SK-N-MC (cell line): ENCODE results near the gene TMPRSS9.

Experiments used
- EZH2 ChIP-seq: fragments of 200-600 bp; sonication (generic); IDR thresholded peaks from one replicate; pipeline ENCODE4 v1.6.1; 2017; ENCODE audit warnings: antibody characterized with exemption
- FOXP2 ChIP-seq: optimal IDR thresholded peaks from 2 replicates; pipeline ENCODE3; 2011; ENCODE audit warnings: mild to moderate bottlenecking, moderate library complexity; ENCODE audit not compliant: insufficient read depth; ENCODE audit errors: extremely low read length, control extremely low read depth
- POLR2AphosphoS5 ChIP-seq: IDR thresholded peaks from 2 replicates; pipeline ENCODE4 v1.6.1; 2012; ENCODE audit warnings: mild to moderate bottlenecking, low read depth, low read length, borderline replicate concordance

- TF ChIP-seq EZH2 (no peak), POLR2AphosphoS5 (peak; percentile 47; the same call in 1 of the 2 replicates), FOXP2 (no peak)
Observed at GRCh38 chr19:2424686-2425621, 64.9 kb downstream of the TMPRSS9 start.
